ENCODE results near the gene APMAP.
A peak's percentile ranks its signal among the peaks of the same experiment; 100 is the strongest.
"Not testable (repeated sequence)": the region's sequence is repeated elsewhere in the genome, so short reads cannot be mapped to it uniquely, and the experiment has no call there.

Gene APMAP

GRCh38 chr20:24929867-24930723 lies 62.5 kb downstream of the APMAP start:
- DNase-seq = peak; percentile 71

- DNase-seq = not testable (repeated sequence)
Observed at GRCh38 chr20:24929259-24929658, 63.3 kb downstream of the APMAP start.

- DNase-seq = not testable (repeated sequence)
Observed at GRCh38 chr20:24920706-24921105, 71.8 kb downstream of the APMAP start.

GRCh38 chr20:24919665-24920064 lies 72.9 kb downstream of the APMAP start:
- DNase-seq = not testable (repeated sequence)

- DNase-seq = no peak
Observed at GRCh38 chr20:24918579-24919566, 73.7 kb downstream of the APMAP start.

GRCh38 chr20:24917797-24918578 lies 74.6 kb downstream of the APMAP start:
- DNase-seq = peak; percentile 35

- no peak for DNase-seq
Observed at GRCh38 chr20:24917056-24917455, 75.5 kb downstream of the APMAP start.

- DNase-seq = no peak
Observed at GRCh38 chr20:24916412-24916811, 76.1 kb downstream of the APMAP start.

GRCh38 chr20:24915892-24916291 lies 76.7 kb downstream of the APMAP start:
- DNase-seq = no peak

GRCh38 chr20:24915440-24915839 lies 77.1 kb downstream of the APMAP start:
- DNase-seq = no peak

- no peak for DNase-seq
Observed at GRCh38 chr20:24914388-24915241, 77.9 kb downstream of the APMAP start.

- DNase-seq = no peak
Observed at GRCh38 chr20:24913076-24913628, 79.4 kb downstream of the APMAP start.

All from CD4-positive, alpha-beta T cell treated with Interleukin-4 for 4 hours (primary cell).